ENCODE data around the gene TOLLIP. TPM values are rescaled to one million over a fixed set of nuclear protein-coding genes. Genes with fewer than 3 reads are reported as not detected.

The TOLLIP gene
- total RNA-seq, 6 experiments from 2014 or later = 68.3 to 103 (median 88.0) TPM

- ATAC-seq (no peak), DNase-seq (peak; percentile 17 to 48 (median 39))
- Histone ChIP-seq H3K36me3 (no peaks in the 10 kb centered on the region), H3K27ac (no peak overlapping the region), H3K27me3 (no peaks in the 10 kb centered on the region), H3K4me3 (no peak overlapping the region), H3K9me3 (no peaks in the 10 kb centered on the region), H3K4me1 (no peaks in the 10 kb centered on the region)
- WGBS (ENCODE audit: insufficient coverage, low coverage, low lambda C conversion rate, missing lambda C conversion rate) = 83% methylated on average over 4 of the region's 29 CpGs
- no peak for TF ChIP-seq CTCF (IDR thresholded peaks at IDR 0.05)
- no peak for TF ChIP-seq POLR2A (IDR thresholded peaks at IDR 0.05)
- intact Hi-C loops (cut with DNase I) = no loop called here
Observed at GRCh38 chr11:1225386-1226225, 83.8 kb downstream of the TOLLIP start.

DNA sequence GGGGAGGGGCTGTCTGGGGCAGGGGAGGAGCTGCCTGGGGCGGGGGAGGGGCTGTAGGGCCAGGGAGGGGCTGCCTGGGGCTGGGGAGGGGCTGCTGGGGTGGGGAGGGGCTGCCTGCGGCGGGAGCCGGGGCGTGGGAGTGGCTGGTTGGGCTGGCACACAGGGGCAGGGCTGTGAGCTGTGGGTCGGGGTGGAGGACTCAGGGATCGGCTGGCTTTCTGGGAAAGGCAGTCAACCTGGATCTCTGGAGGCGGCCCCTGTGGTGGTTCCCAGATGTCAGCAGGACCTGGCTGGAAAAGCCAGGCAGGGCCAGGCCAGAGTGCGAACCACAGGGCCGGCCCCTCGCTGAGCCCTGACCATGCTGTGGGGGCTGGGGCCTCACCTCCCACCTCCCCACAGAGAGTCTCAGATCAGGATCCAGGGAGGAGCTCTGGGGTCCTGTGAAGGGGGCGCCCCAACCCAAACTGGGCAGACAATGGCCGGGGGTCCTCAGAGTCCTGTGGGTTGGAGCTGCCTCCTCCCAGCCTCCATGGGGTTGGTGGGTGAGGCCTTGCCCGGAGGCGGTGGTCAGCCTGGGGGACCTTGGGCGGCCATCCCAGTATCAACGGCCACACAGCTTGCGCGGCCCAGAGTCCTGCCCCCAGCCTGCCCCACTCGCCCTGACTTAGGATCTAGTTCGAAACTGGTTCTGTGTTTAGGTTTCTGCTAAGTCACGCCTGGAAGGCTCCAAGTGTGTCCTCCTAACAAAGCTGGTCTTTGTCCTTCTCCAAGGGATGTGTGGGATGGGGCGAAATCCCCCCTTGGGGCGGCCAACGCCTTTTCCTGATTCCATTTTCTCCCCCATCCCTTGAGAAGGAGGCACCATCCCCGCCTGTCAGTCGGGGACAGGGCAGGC, 84.7 kb downstream of the TOLLIP start:
- no peaks in the 10 kb centered on the region for H3K4me1 ChIP-seq
- TF ChIP-seq CTCF (IDR thresholded peaks at IDR 0.05) = no peak
- no peak for TF ChIP-seq POLR2A (IDR thresholded peaks at IDR 0.05)
- DNase-seq (peak; percentile 7 to 47 (median 39)), ATAC-seq (no peak)
- no peaks in the 10 kb centered on the region for H3K9me3 ChIP-seq
- intact Hi-C loops (cut with DNase I) = no loop called here
- H3K36me3 ChIP-seq = no peaks in the 10 kb centered on the region
- no peak overlapping the region for H3K4me3 ChIP-seq
- H3K27ac ChIP-seq = no peak overlapping the region
- H3K27me3 ChIP-seq = no peaks in the 10 kb centered on the region
- WGBS (ENCODE audit: insufficient coverage, low coverage, low lambda C conversion rate, missing lambda C conversion rate) = 24% methylated on average over 5 of the region's 27 CpGs

Small RNA genes lying within 50 kb of the gene (microRNA-seq; reads per million reads assigned to microRNA genes)
- gene MIR6744 = 0 reads per million in 2 donors

Small RNA genes lying within 50 kb of the gene (small RNA-seq; reads per million reads assigned to genes)
- 0 reads per million in 2 experiments for gene MIR6744

Other genes starting within 250 kb of the TOLLIP start
- gene MUC2, start 234.8 kb downstream of the TOLLIP start, total RNA-seq = under 1 TPM in 1 of 6 experiments, not detected in 5; 0.04 TPM
- not detected for gene MUC5AC, start 151.7 kb downstream of the TOLLIP start, total RNA-seq
- 1 to 10 TPM in 2 of 6 experiments, under 1 TPM in 4; 0.06 to 3.7 (median 0.78) TPM for gene MUC5B, start 86.6 kb downstream of the TOLLIP start, total RNA-seq
- gene BRSK2, start 80.3 kb upstream of the TOLLIP start, total RNA-seq = under 1 TPM in 2 of 6 experiments, not detected in 4; 0.12 to 0.49 TPM
- 10 to 100 TPM in 5 of 6 experiments, 1 to 10 TPM in 1; 8.5 to 17.0 (median 14.1) TPM for gene MOB2, start 177.1 kb upstream of the TOLLIP start, total RNA-seq

Data from right lobe of liver (tissue), 6 donors.